PC-9 (cell line): ENCODE measurements around the gene PROSER3.

Source experiments
- CTCF ChIP-seq: fragments of 200-600 bp; sonication (generic); conservative IDR thresholded peaks from 2 replicates; pipeline ENCODE4 v1.6.1; 2017; ENCODE audit warnings: mixed run types, antibody characterized with exemption, mild to moderate bottlenecking, moderate library complexity
- EZH2 ChIP-seq: fragments of 200-600 bp; sonication (generic); IDR thresholded peaks from 2 replicates; pipeline ENCODE4 v1.8.0; 2017; ENCODE audit warnings: antibody characterized with exemption, low read depth

- TF ChIP-seq CTCF: peak; percentile 42; the same call in 1 of the 2 replicates
- no peak for TF ChIP-seq EZH2
Observed at GRCh38 chr19:35744430-35745327, 13.3 kb upstream of the PROSER3 start.
